ENCODE data around the gene WDR77. TPM values are rescaled to one million over a fixed set of nuclear protein-coding genes. Genes with fewer than 3 reads are reported as not detected.

The WDR77 gene
- total and polyA plus RNA-seq, 2 of the 13 experiments (the other 11 are each of a cell fraction or from before 2014, with no cell fraction given), result 90.6 to 108 TPM

DNA sequence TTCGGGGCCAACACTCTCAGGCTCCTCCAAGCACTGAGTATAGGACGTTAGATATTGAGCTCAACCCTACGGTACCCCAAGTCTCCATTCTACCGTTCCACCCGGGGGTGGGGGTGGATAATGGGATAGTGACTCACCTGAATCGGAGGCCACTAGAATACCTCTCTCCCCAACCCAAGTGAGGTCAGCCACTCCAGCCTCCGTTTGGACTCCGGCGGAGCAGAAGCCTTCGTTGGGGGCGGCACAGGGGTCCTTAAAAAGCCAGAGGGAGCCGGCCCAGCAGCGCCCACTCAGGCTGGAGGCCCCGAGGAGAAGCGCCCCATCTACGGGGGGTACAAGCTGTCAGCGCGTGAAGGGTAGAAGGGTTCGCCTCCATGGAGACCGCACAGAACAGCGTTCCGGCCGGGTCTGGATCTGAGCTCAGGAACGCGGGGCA, 556 bp downstream of the WDR77 start (continued):
- TF ChIP-seq, protein P1, sequence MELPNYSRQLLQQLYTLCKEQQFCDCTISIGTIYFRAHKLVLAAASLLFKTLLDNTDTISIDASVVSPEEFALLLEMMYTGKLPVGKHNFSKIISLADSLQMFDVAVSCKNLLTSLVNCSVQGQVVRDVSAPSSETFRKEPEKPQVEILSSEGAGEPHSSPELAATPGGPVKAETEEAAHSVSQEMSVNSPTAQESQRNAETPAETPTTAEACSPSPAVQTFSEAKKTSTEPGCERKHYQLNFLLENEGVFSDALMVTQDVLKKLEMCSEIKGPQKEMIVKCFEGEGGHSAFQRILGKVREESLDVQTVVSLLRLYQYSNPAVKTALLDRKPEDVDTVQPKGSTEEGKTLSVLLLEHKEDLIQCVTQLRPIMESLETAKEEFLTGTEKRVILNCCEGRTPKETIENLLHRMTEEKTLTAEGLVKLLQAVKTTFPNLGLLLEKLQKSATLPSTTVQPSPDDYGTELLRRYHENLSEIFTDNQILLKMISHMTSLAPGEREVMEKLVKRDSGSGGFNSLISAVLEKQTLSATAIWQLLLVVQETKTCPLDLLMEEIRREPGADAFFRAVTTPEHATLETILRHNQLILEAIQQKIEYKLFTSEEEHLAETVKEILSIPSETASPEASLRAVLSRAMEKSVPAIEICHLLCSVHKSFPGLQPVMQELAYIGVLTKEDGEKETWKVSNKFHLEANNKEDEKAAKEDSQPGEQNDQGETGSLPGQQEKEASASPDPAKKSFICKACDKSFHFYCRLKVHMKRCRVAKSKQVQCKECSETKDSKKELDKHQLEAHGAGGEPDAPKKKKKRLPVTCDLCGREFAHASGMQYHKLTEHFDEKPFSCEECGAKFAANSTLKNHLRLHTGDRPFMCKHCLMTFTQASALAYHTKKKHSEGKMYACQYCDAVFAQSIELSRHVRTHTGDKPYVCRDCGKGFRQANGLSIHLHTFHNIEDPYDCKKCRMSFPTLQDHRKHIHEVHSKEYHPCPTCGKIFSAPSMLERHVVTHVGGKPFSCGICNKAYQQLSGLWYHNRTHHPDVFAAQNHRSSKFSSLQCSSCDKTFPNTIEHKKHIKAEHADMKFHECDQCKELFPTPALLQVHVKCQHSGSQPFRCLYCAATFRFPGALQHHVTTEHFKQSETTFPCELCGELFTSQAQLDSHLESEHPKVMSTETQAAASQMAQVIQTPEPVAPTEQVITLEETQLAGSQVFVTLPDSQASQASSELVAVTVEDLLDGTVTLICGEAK (IDR thresholded peaks at IDR 0.05), result no peak
- TF ChIP-seq, protein P1 (CRISPR knock-in tag; IDR thresholded peaks at IDR 0.05), result peak; percentile 36; the same call in 1 of the 2 replicates
- 0 out of 2 replicates have a peak, but pooled peaks have one; percentile 16 for TF ChIP-seq ZNF75D (CRISPR knock-in tag; IDR thresholded peaks at IDR 0.05; ENCODE audit: borderline replicate concordance)

Data from HepG2 (cell line).